Neuronal stem cell (in vitro differentiated cells): ENCODE results near the gene PURB.

Experiments used
- DNase-seq: peaks from one replicate; pipeline ENCODE4 v3.0.0-alpha.2; 2013; ENCODE audit warnings: low spot score
- H2AFZ ChIP-seq: one replicate; pipeline ENCODE4 v1.6.1; 2013; ENCODE audit warnings: mild to moderate bottlenecking, low read length, inconsistent platforms
- H2AK5ac ChIP-seq: 2 replicates; pipeline ENCODE4 v1.6.1; 2013; ENCODE audit warnings: low read depth, mild to moderate bottlenecking, inconsistent platforms, low read length, moderate library complexity, mixed read lengths
- H2BK120ac ChIP-seq: 2 replicates; pipeline ENCODE4 v1.6.1; 2013; ENCODE audit warnings: low read depth, mild to moderate bottlenecking, inconsistent platforms, low read length, moderate library complexity, mixed read lengths
- H2BK12ac ChIP-seq: one replicate; pipeline ENCODE4 v1.6.1; 2013; ENCODE audit warnings: low read length, inconsistent platforms
- H2BK15ac ChIP-seq: 2 replicates; pipeline ENCODE4 v1.6.1; 2013; ENCODE audit warnings: mild to moderate bottlenecking, low read length, inconsistent platforms, mixed read lengths
- H2BK5ac ChIP-seq: one replicate; pipeline ENCODE4 v1.6.1; 2013; ENCODE audit warnings: inconsistent platforms, mild to moderate bottlenecking, low read length, moderate library complexity
- H3K14ac ChIP-seq: one replicate; pipeline ENCODE4 v1.6.1; 2013; ENCODE audit warnings: low read length, inconsistent platforms
- H3K18ac ChIP-seq: 2 replicates; pipeline ENCODE4 v1.6.1; 2013; ENCODE audit warnings: low read length, inconsistent platforms
- H3K23ac ChIP-seq: 2 replicates; pipeline ENCODE4 v1.6.1; 2013; ENCODE audit warnings: low read depth, mild to moderate bottlenecking, mixed read lengths, low read length, inconsistent platforms; ENCODE audit not compliant: poor library complexity
- H3K27ac ChIP-seq: replicated peaks from 3 replicates; pipeline ENCODE4 v1.5.1; 2013; ENCODE audit warnings: low read length, inconsistent platforms
- H3K27me3 ChIP-seq, 3 experiments: 2 replicates each; pipeline ENCODE4 v1.6.1; 2013; ENCODE audit warnings: low read length in 3 of 3, mild to moderate bottlenecking in 2 of 3, inconsistent platforms in 1 of 3, low read depth in 1 of 3, mixed read lengths in 1 of 3, moderate library complexity in 1 of 3; ENCODE audit not compliant: control insufficient read depth in 3 of 3, insufficient read depth in 3 of 3
- H3K36me3 ChIP-seq, 2 donors: replicated peaks in 1 of 2; 2 replicates each; pipeline ENCODE4 v1.6.1; 2013; ENCODE audit warnings: low read length in 2 of 2; ENCODE audit not compliant: control insufficient read depth in 2 of 2, insufficient read depth in 2 of 2
- H3K4ac ChIP-seq: 2 replicates; pipeline ENCODE4 v1.6.1; 2013; ENCODE audit warnings: inconsistent platforms, mild to moderate bottlenecking, low read length, moderate library complexity
- H3K4me1 ChIP-seq, 2 donors: 1 replicate in 1 of 2; 2 replicates in 1 of 2; pipeline ENCODE4 v1.6.1; 2013; ENCODE audit warnings: low read length in 2 of 2, low read depth in 1 of 2; ENCODE audit not compliant: control insufficient read depth in 2 of 2, insufficient read depth in 1 of 2
- H3K4me2 ChIP-seq: one replicate; pipeline ENCODE4 v1.6.1; 2013; ENCODE audit warnings: mild to moderate bottlenecking, low read length, inconsistent platforms; ENCODE audit not compliant: insufficient read depth, poor library complexity, severe bottlenecking
- H3K4me3 ChIP-seq, 2 donors: 2 replicates each; pipeline ENCODE4 v1.5.1; 2013; ENCODE audit warnings: low read length in 2 of 2, mild to moderate bottlenecking in 2 of 2, inconsistent platforms in 1 of 2, moderate library complexity in 1 of 2
- H3K79me1 ChIP-seq: one replicate; pipeline ENCODE4 v1.6.1; 2013; ENCODE audit warnings: low read depth, mild to moderate bottlenecking, inconsistent platforms, low read length, moderate library complexity
- H3K9ac ChIP-seq: one replicate; pipeline ENCODE4 v1.6.1; 2013; ENCODE audit warnings: mild to moderate bottlenecking, low read depth, low read length, inconsistent platforms; ENCODE audit not compliant: poor library complexity
- H3K9me3 ChIP-seq, 2 donors: replicated peaks in 1 of 2; 2 replicates each; pipeline versions ENCODE3 to v1.6.1; 2013; ENCODE audit warnings: low read length in 2 of 2, mild to moderate bottlenecking in 2 of 2, inconsistent platforms in 1 of 2, low read depth in 1 of 2, mixed read lengths in 1 of 2, moderate library complexity in 1 of 2; ENCODE audit not compliant: control insufficient read depth in 2 of 2, insufficient read depth in 1 of 2
- H4K8ac ChIP-seq: one replicate; pipeline ENCODE4 v1.6.1; 2013; ENCODE audit warnings: low read depth, mild to moderate bottlenecking, inconsistent platforms, low read length, moderate library complexity
- H4K91ac ChIP-seq: one replicate; pipeline ENCODE4 v1.6.1; 2013; ENCODE audit warnings: low read length, low read depth, mild to moderate bottlenecking, inconsistent platforms; ENCODE audit not compliant: poor library complexity
- WGBS, 2 donors: extraction: QIAGEN DNeasy Blood & Tissue Kit; methylation state at CpG; one replicate each; pipeline ENCODE4 v1.1.7; 2013; ENCODE audit warnings: missing lambda C conversion rate in 2 of 2, mixed read lengths in 1 of 2; ENCODE audit not compliant: insufficient read length in 2 of 2, insufficient replicate concordance in 1 of 2; ENCODE audit errors: extremely low coverage in 2 of 2; 5-methylcytosine and 5-hydroxymethylcytosine counted together

PURB gene

GRCh38 chr7:44881066-44881600, 4.2 kb downstream of the PURB start:
- H3K36me3 ChIP-seq: peaks cover 7 to 73% of the 10 kb centered on the region in 2 donors
- no peak overlapping the region for H3K27ac ChIP-seq
- no peak overlapping the region for H2BK15ac ChIP-seq
- H3K9ac ChIP-seq: no peak overlapping the region
- H3K27me3 ChIP-seq: no peaks in the 10 kb centered on the region
- no peak overlapping the region for H4K8ac ChIP-seq
- H3K4ac ChIP-seq: no peak overlapping the region
- no peak overlapping the region for H3K23ac ChIP-seq
- no peak overlapping the region for H2AFZ ChIP-seq
- H4K91ac ChIP-seq: no peak overlapping the region
- H2AK5ac ChIP-seq: no peak overlapping the region
- no peak overlapping the region for H2BK120ac ChIP-seq
- no peaks in the 10 kb centered on the region for H3K9me3 ChIP-seq
- no peak overlapping the region for H3K18ac ChIP-seq
- no CpG with 5 or more reads among the region's 1 CpG for WGBS, 2 donors
- H3K4me2 ChIP-seq: no peak overlapping the region
- H3K14ac ChIP-seq: no peak overlapping the region
- H3K4me1 ChIP-seq: peaks cover 13 to 31% of the 10 kb centered on the region in 2 donors
- no peak overlapping the region for H2BK5ac ChIP-seq
- H3K79me1 ChIP-seq: peaks cover 9% of the 10 kb centered on the region
- peak overlapping the region in 1 of 2 donors; percentile 95 for H3K4me3 ChIP-seq
- no peak overlapping the region for H2BK12ac ChIP-seq
- DNase-seq: no peak

DNA sequence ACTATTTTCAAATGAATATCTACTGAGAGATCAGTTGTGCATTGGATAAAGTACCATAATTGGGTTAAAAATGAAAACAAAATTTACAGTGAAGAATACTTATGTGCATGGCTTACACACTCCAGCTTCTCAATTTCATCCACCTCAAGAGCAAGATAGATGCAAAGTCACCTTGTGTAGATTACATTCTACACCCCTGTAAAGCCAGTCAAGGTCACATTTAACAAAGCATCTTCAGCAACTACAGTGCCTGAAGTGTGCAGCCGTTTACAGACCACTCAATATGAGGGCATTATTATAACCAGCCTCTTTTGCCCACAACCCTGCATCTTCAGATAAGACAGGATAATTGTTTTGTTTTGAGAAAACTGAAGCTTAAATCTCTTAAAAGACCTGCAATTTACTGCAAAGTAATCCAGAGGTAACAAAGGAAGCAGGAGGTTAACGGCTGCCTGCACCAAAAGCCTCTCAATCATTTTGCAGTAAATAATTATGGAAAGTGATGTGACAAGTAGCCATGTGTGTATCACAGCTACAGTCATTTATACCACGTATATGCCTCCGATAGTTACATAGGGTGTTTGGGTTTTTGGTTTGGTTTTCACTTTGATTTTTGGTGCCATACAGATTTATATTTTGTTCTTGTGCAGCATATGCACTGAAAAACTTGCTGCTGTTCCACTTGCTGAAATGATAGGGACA, 4.9 kb downstream of the PURB start:
- DNase-seq: no peak
- Histone ChIP-seq H2BK12ac (no peak overlapping the region), H3K14ac (no peak overlapping the region), H3K23ac (no peak overlapping the region), H3K36me3 (peaks cover 7 to 73% of the 10 kb centered on the region in 2 donors), H3K18ac (no peak overlapping the region), H3K9ac (no peak overlapping the region), H2AK5ac (no peak overlapping the region), H2BK120ac (no peak overlapping the region), H4K91ac (no peak overlapping the region), H3K4me3 (no peak overlapping the region), H3K27ac (no peak overlapping the region), H2BK5ac (no peak overlapping the region), H3K4me2 (no peak overlapping the region), H3K4ac (no peak overlapping the region), H3K27me3 (no peaks in the 10 kb centered on the region), H4K8ac (no peak overlapping the region), H3K4me1 (peaks cover 13 to 31% of the 10 kb centered on the region in 2 donors), H3K9me3 (no peaks in the 10 kb centered on the region), H3K79me1 (peaks cover 9% of the 10 kb centered on the region), H2AFZ (no peak overlapping the region), H2BK15ac (no peak overlapping the region)
- WGBS, 2 donors: no CpG with 5 or more reads among the region's 4 CpGs

DNA sequence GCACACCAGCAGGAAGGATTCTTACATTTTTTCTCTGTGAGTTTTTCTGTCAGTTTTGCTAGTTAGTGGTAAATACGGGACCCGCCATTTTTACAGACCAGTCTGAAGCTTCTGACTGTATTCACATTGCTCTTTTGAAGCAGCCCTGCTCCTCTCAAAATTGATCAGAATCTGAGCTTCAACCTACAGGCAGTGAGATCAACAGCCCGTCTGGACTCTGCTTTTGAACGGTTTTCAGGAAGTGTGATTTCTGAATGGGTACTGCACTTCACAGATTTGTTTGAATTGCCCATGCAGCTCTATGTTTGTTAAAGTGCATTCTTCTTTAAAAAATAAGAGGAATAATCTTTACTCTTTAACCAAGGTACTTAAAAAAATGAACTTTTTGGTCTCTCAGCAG, 8.9 kb downstream of the PURB start:
- no peak overlapping the region for H3K27ac ChIP-seq
- H3K9ac ChIP-seq: no peak overlapping the region
- no peak overlapping the region for H4K91ac ChIP-seq
- no peak overlapping the region for H3K18ac ChIP-seq
- H2BK15ac ChIP-seq: no peak overlapping the region
- no CpG with 5 or more reads among the region's 4 CpGs for WGBS, 2 donors
- H3K4ac ChIP-seq: no peak overlapping the region
- no peak overlapping the region for H2AFZ ChIP-seq
- no peak overlapping the region for H3K23ac ChIP-seq
- H3K27me3 ChIP-seq: no peaks in the 10 kb centered on the region
- no peak overlapping the region for H3K14ac ChIP-seq
- no peak overlapping the region for H3K4me2 ChIP-seq
- H3K9me3 ChIP-seq: no peaks in the 10 kb centered on the region
- H2AK5ac ChIP-seq: no peak overlapping the region
- no peak overlapping the region for H2BK5ac ChIP-seq
- no peak overlapping the region for H2BK120ac ChIP-seq
- H3K36me3 ChIP-seq: peaks cover 2 to 41% of the 10 kb centered on the region in 2 donors
- no peak for DNase-seq
- no peaks in the 10 kb centered on the region for H3K79me1 ChIP-seq
- H3K4me1 ChIP-seq: peaks cover 0 to 7% of the 10 kb centered on the region in 2 donors
- no peak overlapping the region for H3K4me3 ChIP-seq
- no peak overlapping the region for H2BK12ac ChIP-seq
- no peak overlapping the region for H4K8ac ChIP-seq

GRCh38 chr7:44875241-44875640, 10.1 kb downstream of the PURB start:
- Histone ChIP-seq H4K91ac (no peak overlapping the region), H3K9ac (no peak overlapping the region), H2BK5ac (no peak overlapping the region), H2AFZ (no peak overlapping the region), H2BK120ac (no peak overlapping the region), H3K36me3 (peaks cover 0 to 30% of the 10 kb centered on the region in 2 donors), H3K14ac (no peak overlapping the region), H3K4ac (no peak overlapping the region), H3K79me1 (no peaks in the 10 kb centered on the region), H2AK5ac (no peak overlapping the region), H3K4me2 (no peak overlapping the region), H3K27ac (no peak overlapping the region), H3K23ac (no peak overlapping the region), H3K4me1 (no peaks in the 10 kb centered on the region), H2BK15ac (no peak overlapping the region), H3K27me3 (no peaks in the 10 kb centered on the region), H3K18ac (no peak overlapping the region), H3K9me3 (no peaks in the 10 kb centered on the region), H3K4me3 (no peak overlapping the region), H4K8ac (no peak overlapping the region), H2BK12ac (no peak overlapping the region)
- WGBS, 2 donors: no CpG with 5 or more reads among the region's 11 CpGs
- no peak for DNase-seq
